ENCODE measurements around the gene CDH15. TPM values are rescaled to one million over a fixed set of nuclear protein-coding genes. Genes with fewer than 3 reads are reported as not detected.

Gene CDH15
- total and polyA plus RNA-seq, 9 of the 15 experiments (the other 6 are each of a cell fraction or from before 2014, with no cell fraction given): 0.07 to 0.18 TPM; not detected in 7

DNA sequence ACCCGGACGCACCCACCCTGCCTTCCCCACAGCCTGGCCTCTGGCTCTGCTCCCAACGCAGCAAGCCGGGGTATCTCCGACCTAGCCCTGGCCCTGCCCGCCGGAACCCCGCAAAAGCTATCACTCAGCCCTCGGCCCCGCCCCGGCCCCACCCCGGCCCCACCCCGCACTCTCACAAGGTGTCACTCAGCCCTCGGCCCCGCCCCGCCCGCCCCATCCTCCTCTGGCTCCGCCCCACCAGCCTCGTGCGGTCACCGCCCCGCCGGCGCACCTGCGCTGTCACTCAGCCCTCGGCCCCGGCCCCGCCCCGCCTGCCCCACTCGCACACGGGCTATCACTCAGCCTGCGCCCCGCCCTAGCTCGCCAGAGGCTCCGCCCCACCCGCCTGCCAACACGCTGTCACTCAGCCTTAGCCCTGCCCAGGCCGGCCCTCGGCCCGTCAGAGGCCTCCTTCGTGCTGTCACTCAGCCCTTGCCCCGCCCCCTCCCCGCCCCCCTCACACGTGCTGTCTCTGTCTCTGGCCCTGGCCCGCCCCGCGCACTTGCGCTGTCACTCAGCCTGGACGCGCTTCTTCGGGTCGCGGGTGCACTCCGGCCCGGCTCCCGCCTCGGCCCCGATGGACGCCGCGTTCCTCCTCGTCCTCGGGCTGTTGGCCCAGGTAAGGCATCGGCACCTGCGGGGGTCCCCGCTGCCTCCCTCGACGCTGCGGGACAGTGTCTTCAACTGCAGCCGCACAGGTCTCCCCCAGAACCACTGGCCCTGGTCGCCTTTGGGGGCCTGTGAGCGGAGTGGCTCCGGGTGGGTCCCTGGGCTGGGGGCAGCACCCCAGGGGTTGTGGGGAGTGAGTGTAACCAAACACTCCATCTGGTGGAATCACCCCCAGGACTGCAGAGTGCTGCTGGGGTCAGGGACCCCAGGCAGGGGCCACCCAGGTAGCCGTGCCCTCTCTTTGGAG is at the start of gene CDH15 (continued):
- TF ChIP-seq, protein P1, sequence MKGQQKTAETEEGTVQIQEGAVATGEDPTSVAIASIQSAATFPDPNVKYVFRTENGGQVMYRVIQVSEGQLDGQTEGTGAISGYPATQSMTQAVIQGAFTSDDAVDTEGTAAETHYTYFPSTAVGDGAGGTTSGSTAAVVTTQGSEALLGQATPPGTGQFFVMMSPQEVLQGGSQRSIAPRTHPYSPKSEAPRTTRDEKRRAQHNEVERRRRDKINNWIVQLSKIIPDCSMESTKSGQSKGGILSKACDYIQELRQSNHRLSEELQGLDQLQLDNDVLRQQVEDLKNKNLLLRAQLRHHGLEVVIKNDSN (CRISPR knock-in tag; IDR thresholded peaks at IDR 0.05): peak; percentile 80
- TF ChIP-seq MYC (IDR thresholded peaks at IDR 0.05; ENCODE audit: low read depth, low read length) (peak; percentile 56; the same call in 1 of the 2 replicates), MYC (CRISPR knock-in tag; IDR thresholded peaks at IDR 0.05; ENCODE audit: borderline replicate concordance, low read depth) (no peak), CXXC5 (CRISPR knock-in tag; IDR thresholded peaks at IDR 0.05) (peak; percentile 43; the same call in 1 of the 2 replicates), EGR1 (conservative IDR thresholded peaks at IDR 0.05) (peak; percentile 69), CREB1 (IDR thresholded peaks at IDR 0.05) (peak; percentile 12; the same call in 1 of the 2 replicates), CREB1 (CRISPR knock-in tag; IDR thresholded peaks at IDR 0.05) (peak; percentile 47; the same call in 1 of the 2 replicates), RAD51 (IDR thresholded peaks at IDR 0.05; ENCODE audit: borderline replicate concordance, low read depth) (peak; percentile 41; the same call in 1 of the 2 replicates), MEIS2 (IDR thresholded peaks at IDR 0.05; ENCODE audit: partially characterized antibody) (peak; percentile 67), KAT8 (IDR thresholded peaks at IDR 0.05; ENCODE audit: low read depth) (no peak), NFYB (IDR thresholded peaks at IDR 0.05; ENCODE audit: extremely low read depth, insufficient read length) (peak; percentile 9), HMGN3 (IDR thresholded peaks at IDR 0.05; ENCODE audit: borderline replicate concordance, extremely low read depth, insufficient read length, low read depth, low read length) (peak; percentile 36), SP2 (IDR thresholded peaks at IDR 0.05; ENCODE audit: extremely low read depth, low read depth, low read length, poor library complexity, severe bottlenecking) (peak; percentile 23)
- TF ChIP-seq, protein P2, sequence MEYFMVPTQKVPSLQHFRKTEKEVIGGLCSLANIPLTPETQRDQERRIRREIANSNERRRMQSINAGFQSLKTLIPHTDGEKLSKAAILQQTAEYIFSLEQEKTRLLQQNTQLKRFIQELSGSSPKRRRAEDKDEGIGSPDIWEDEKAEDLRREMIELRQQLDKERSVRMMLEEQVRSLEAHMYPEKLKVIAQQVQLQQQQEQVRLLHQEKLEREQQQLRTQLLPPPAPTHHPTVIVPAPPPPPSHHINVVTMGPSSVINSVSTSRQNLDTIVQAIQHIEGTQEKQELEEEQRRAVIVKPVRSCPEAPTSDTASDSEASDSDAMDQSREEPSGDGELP (CRISPR knock-in tag; IDR thresholded peaks at IDR 0.05; ENCODE audit: borderline replicate concordance): peak; percentile 56; the same call in 1 of the 2 replicates
- TF ChIP-seq, protein P3, sequence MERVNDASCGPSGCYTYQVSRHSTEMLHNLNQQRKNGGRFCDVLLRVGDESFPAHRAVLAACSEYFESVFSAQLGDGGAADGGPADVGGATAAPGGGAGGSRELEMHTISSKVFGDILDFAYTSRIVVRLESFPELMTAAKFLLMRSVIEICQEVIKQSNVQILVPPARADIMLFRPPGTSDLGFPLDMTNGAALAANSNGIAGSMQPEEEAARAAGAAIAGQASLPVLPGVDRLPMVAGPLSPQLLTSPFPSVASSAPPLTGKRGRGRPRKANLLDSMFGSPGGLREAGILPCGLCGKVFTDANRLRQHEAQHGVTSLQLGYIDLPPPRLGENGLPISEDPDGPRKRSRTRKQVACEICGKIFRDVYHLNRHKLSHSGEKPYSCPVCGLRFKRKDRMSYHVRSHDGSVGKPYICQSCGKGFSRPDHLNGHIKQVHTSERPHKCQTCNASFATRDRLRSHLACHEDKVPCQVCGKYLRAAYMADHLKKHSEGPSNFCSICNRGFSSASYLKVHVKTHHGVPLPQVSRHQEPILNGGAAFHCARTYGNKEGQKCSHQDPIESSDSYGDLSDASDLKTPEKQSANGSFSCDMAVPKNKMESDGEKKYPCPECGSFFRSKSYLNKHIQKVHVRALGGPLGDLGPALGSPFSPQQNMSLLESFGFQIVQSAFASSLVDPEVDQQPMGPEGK (CRISPR knock-in tag; IDR thresholded peaks at IDR 0.05; ENCODE audit: borderline replicate concordance): no peak
- TF ChIP-seq, protein P4, sequence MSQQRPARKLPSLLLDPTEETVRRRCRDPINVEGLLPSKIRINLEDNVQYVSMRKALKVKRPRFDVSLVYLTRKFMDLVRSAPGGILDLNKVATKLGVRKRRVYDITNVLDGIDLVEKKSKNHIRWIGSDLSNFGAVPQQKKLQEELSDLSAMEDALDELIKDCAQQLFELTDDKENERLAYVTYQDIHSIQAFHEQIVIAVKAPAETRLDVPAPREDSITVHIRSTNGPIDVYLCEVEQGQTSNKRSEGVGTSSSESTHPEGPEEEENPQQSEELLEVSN (IDR thresholded peaks at IDR 0.05; ENCODE audit: borderline replicate concordance in 1 of 2, extremely low read depth in 1 of 2, insufficient read depth in 1 of 2, insufficient read length in 1 of 2, low read depth in 1 of 2, low read length in 1 of 2, poor library complexity in 1 of 2, severe bottlenecking in 1 of 2): peak; percentile 47 to 78
- TF ChIP-seq, protein P5, sequence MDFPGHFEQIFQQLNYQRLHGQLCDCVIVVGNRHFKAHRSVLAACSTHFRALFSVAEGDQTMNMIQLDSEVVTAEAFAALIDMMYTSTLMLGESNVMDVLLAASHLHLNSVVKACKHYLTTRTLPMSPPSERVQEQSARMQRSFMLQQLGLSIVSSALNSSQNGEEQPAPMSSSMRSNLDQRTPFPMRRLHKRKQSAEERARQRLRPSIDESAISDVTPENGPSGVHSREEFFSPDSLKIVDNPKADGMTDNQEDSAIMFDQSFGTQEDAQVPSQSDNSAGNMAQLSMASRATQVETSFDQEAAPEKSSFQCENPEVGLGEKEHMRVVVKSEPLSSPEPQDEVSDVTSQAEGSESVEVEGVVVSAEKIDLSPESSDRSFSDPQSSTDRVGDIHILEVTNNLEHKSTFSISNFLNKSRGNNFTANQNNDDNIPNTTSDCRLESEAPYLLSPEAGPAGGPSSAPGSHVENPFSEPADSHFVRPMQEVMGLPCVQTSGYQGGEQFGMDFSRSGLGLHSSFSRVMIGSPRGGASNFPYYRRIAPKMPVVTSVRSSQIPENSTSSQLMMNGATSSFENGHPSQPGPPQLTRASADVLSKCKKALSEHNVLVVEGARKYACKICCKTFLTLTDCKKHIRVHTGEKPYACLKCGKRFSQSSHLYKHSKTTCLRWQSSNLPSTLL (IDR thresholded peaks at IDR 0.05): no peak

Data from K562 (cell line).